Measurements from ENCODE around the gene AIFM2. TPM values are rescaled to one million over a fixed set of nuclear protein-coding genes. Genes with fewer than 3 reads are reported as not detected.

Gene AIFM2
- total and polyA plus RNA-seq, 10 of the 15 experiments (the other 5 are each of a cell fraction or from before 2014, with no cell fraction given): 4.5 to 30.8 (median 15.6) TPM

- TF ChIP-seq, protein P1, sequence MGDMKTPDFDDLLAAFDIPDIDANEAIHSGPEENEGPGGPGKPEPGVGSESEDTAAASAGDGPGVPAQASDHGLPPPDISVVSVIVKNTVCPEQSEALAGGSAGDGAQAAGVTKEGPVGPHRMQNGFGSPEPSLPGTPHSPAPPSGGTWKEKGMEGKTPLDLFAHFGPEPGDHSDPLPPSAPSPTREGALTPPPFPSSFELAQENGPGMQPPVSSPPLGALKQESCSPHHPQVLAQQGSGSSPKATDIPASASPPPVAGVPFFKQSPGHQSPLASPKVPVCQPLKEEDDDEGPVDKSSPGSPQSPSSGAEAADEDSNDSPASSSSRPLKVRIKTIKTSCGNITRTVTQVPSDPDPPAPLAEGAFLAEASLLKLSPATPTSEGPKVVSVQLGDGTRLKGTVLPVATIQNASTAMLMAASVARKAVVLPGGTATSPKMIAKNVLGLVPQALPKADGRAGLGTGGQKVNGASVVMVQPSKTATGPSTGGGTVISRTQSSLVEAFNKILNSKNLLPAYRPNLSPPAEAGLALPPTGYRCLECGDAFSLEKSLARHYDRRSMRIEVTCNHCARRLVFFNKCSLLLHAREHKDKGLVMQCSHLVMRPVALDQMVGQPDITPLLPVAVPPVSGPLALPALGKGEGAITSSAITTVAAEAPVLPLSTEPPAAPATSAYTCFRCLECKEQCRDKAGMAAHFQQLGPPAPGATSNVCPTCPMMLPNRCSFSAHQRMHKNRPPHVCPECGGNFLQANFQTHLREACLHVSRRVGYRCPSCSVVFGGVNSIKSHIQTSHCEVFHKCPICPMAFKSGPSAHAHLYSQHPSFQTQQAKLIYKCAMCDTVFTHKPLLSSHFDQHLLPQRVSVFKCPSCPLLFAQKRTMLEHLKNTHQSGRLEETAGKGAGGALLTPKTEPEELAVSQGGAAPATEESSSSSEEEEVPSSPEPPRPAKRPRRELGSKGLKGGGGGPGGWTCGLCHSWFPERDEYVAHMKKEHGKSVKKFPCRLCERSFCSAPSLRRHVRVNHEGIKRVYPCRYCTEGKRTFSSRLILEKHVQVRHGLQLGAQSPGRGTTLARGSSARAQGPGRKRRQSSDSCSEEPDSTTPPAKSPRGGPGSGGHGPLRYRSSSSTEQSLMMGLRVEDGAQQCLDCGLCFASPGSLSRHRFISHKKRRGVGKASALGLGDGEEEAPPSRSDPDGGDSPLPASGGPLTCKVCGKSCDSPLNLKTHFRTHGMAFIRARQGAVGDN (IDR thresholded peaks at IDR 0.05): no peak
- TF ChIP-seq GABPA (IDR thresholded peaks at IDR 0.05; ENCODE audit: low read depth): no peak
Observed at GRCh38 chr10:70139997-70140250, 7.3 kb upstream of the AIFM2 start (continued).

- no peak overlapping the region for H3K4me2 ChIP-seq (ENCODE audit: control insufficient read depth, insufficient read depth)
- ChIA-PET CTCF (interaction anchor here (1.1 kb wide), 1 partner anchor 23 kb away, joined by 3 read pairs; no protein-coding TSS in a partner anchor), SMC1A (ENCODE audit: uncharacterized antibody, unreplicated experiment) (interaction anchor here (3.3 kb wide), 1 partner anchor 23 kb away, joined by 9 read pairs; no protein-coding TSS in a partner anchor), POLR2A (interaction anchor here (0.5 kb wide), 1 partner anchor 221 kb away, joined by 4 read pairs; no protein-coding TSS in a partner anchor), RAD21 (ENCODE audit: unreplicated experiment) (no interaction called here)
- H2AFZ ChIP-seq (ENCODE audit: control insufficient read depth, low read depth, low read length): no peak overlapping the region
- WGBS (ENCODE audit: insufficient coverage, insufficient replicate concordance, low lambda C conversion rate, missing lambda C conversion rate): 91% methylated on average over 11 of the region's 11 CpGs
- peaks cover 5% of the 10 kb centered on the region for H3K79me2 ChIP-seq (ENCODE audit: control insufficient read depth, insufficient read depth, low read length)
- H3K9ac ChIP-seq (ENCODE audit: control insufficient read depth, insufficient read depth, low read length): no peak overlapping the region
- DNase-seq (ENCODE audit: low read depth, low spot score): no peak
- H3K27me3 ChIP-seq (replicated peaks in 1 of 2; ENCODE audit: control insufficient read depth in 2 of 2, insufficient read depth in 2 of 2, low read length in 1 of 2): no peaks in the 10 kb centered on the region
- H3K27ac ChIP-seq (ENCODE audit: control insufficient read depth, insufficient read depth): no peak overlapping the region
- H3K36me3 ChIP-seq (ENCODE audit: control insufficient read depth in 2 of 2, insufficient read depth in 2 of 2, low read length in 1 of 2): peaks cover 0 to 2% of the 10 kb centered on the region in 2 experiments; a peak in 2 of 4 replicates
- TF ChIP-seq, protein P2, sequence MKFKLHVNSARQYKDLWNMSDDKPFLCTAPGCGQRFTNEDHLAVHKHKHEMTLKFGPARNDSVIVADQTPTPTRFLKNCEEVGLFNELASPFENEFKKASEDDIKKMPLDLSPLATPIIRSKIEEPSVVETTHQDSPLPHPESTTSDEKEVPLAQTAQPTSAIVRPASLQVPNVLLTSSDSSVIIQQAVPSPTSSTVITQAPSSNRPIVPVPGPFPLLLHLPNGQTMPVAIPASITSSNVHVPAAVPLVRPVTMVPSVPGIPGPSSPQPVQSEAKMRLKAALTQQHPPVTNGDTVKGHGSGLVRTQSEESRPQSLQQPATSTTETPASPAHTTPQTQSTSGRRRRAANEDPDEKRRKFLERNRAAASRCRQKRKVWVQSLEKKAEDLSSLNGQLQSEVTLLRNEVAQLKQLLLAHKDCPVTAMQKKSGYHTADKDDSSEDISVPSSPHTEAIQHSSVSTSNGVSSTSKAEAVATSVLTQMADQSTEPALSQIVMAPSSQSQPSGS (IDR thresholded peaks at IDR 0.05; ENCODE audit: low read length): no peak
- no TSS peak for BruUV-seq (replicated peaks)
- no peaks in the 10 kb centered on the region for H3K9me3 ChIP-seq (replicated peaks; ENCODE audit: control insufficient read depth, insufficient read depth, low read length)
- no peaks in the 10 kb centered on the region; the same call in 1 of the 2 replicates for H4K20me1 ChIP-seq (ENCODE audit: control insufficient read depth, insufficient read depth)
- no peak overlapping the region for H3K4me3 ChIP-seq
- no peak for FAIRE-seq
- intact Hi-C loops (cut with micrococcal nuclease; ENCODE audit: unreplicated experiment) (no loop called here), in situ Hi-C loops (cut with MboI) (no loop called here)
- ATAC-seq: no peak
- H3K4me1 ChIP-seq (ENCODE audit: control insufficient read depth, insufficient read depth, low read length): peaks cover 2% of the 10 kb centered on the region; the same call in 1 of the 2 replicates
Observed at GRCh38 chr10:70139151-70139996, 6.7 kb upstream of the AIFM2 start.

Data from GM12878 (cell line).